Measurements from ENCODE around the gene MED15.
"Not testable (repeated sequence)": the region's sequence is repeated elsewhere in the genome, so short reads cannot be mapped to it uniquely, and the experiment has no call there.

Gene MED15

GRCh38 chr22:20531404-20532201 lies 24.2 kb downstream of the MED15 start:
- DNase-seq = no peak

- DNase-seq = no peak
Observed at GRCh38 chr22:20532256-20532993, 25.0 kb downstream of the MED15 start.

- no peak for DNase-seq
Observed at GRCh38 chr22:20533095-20533878, 25.9 kb downstream of the MED15 start.

GRCh38 chr22:20533879-20534265 lies 26.5 kb downstream of the MED15 start:
- no peak for DNase-seq

GRCh38 chr22:20536590-20537324 lies 29.3 kb downstream of the MED15 start:
- DNase-seq = no peak

GRCh38 chr22:20537325-20537756 lies 29.9 kb downstream of the MED15 start:
- no peak for DNase-seq

GRCh38 chr22:20537983-20538382 lies 30.6 kb downstream of the MED15 start:
- no peak for DNase-seq

- DNase-seq = not testable (repeated sequence)
Observed at GRCh38 chr22:20538875-20539274, 31.5 kb downstream of the MED15 start.

GRCh38 chr22:20542055-20542454 lies 34.6 kb downstream of the MED15 start:
- no peak for DNase-seq

GRCh38 chr22:20542736-20543135 lies 35.3 kb downstream of the MED15 start:
- DNase-seq = no peak

- not testable (repeated sequence) for DNase-seq
Observed at GRCh38 chr22:20545318-20545634, 37.9 kb downstream of the MED15 start.

- DNase-seq = no peak
Observed at GRCh38 chr22:20545681-20546521, 38.5 kb downstream of the MED15 start.

GRCh38 chr22:20546541-20546950 lies 39.1 kb downstream of the MED15 start:
- no peak for DNase-seq

GRCh38 chr22:20547029-20547428 lies 39.6 kb downstream of the MED15 start:
- no peak for DNase-seq

- DNase-seq = no peak
Observed at GRCh38 chr22:20548806-20549205, 41.4 kb downstream of the MED15 start.

GRCh38 chr22:20549232-20549841 lies 41.9 kb downstream of the MED15 start:
- DNase-seq = peak; percentile 46

- DNase-seq = no peak
Observed at GRCh38 chr22:20550057-20550817, 42.8 kb downstream of the MED15 start.

- DNase-seq = no peak
Observed at GRCh38 chr22:20550851-20551744, 43.7 kb downstream of the MED15 start.

Data from right kidney (tissue), 1 donor.